ENCODE measurements around the gene MIS18BP1. TPM values are rescaled to one million over a fixed set of nuclear protein-coding genes. Genes with fewer than 3 reads are reported as not detected.

Gene MIS18BP1
- 16.3 to 35.9 TPM (median 20.9 TPM) in 5 replicates for total RNA-seq (2022; extraction: Qiagen RNA extraction; ENCODE audit: low read depth)

DNA sequence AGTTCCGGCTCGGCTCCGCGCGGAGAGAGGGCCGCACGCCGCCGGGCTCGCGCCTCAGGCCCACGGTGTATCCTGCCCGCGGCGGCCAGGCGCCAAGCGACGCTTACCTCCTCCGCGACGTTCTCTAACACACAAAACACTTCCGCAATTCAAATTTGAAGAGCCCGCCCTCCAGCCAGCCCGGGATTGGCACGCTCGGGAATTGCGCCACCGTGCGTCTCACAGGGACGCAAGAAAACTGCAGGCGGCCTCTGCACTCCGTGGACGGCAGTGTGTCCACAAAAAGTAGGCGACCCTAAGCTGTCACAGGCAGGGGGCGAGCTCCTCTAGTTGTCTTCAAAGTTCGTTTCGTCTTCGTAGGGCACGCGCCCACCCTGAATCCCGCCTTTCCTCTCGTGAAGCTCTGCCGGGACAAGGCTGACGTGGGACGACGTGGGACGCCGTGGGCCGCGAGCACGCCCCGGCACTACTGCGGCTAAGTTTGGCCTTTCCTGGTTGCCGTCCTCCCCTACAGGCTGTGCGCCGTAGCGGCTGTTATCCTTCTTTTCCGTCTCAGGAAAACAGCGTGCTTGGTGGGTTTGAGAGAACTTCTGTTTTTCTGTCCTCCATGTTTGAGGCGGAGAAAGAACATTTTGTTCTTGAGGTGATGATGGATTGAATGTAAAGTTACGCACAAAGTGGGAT, at the start of gene MIS18BP1:
TSS of gene MIS18BP1 (minus strand) at position 133 of the 684 bp plus-strand sequence. CDS start 5,916 bp downstream, outside the sequence.

Other genes with a start within 250 kb of the MIS18BP1 start
- 12.4 to 24.7 TPM (median 20.5 TPM) in 5 replicates for gene PRPF39, start 169.1 kb downstream of the MIS18BP1 start, total RNA-seq (2022; extraction: Qiagen RNA extraction; ENCODE audit: low read depth)
- gene FKBP3, start 118.7 kb downstream of the MIS18BP1 start, total RNA-seq (2022; extraction: Qiagen RNA extraction; ENCODE audit: low read depth) = 98.3 to 197 TPM (median 114 TPM) in 5 replicates
- 3.6 to 6.6 TPM (median 5.7 TPM) in 5 replicates for gene FANCM, start 117.3 kb downstream of the MIS18BP1 start, total RNA-seq (2022; extraction: Qiagen RNA extraction; ENCODE audit: low read depth)

All from A549 treated with ZK216348 at 1 μM for 4 hours (cell line).